ENCODE measurements around the gene DICER1. TPM values are rescaled to one million over a fixed set of nuclear protein-coding genes. Genes with fewer than 3 reads are reported as not detected.
"Not testable (repeated sequence)": the region's sequence is repeated elsewhere in the genome, so short reads cannot be mapped to it uniquely, and the experiment has no call there.

Gene DICER1
- total RNA-seq, 4 donors from 2014 or later = 64.3 to 125 (median 78.0) TPM

DNA sequence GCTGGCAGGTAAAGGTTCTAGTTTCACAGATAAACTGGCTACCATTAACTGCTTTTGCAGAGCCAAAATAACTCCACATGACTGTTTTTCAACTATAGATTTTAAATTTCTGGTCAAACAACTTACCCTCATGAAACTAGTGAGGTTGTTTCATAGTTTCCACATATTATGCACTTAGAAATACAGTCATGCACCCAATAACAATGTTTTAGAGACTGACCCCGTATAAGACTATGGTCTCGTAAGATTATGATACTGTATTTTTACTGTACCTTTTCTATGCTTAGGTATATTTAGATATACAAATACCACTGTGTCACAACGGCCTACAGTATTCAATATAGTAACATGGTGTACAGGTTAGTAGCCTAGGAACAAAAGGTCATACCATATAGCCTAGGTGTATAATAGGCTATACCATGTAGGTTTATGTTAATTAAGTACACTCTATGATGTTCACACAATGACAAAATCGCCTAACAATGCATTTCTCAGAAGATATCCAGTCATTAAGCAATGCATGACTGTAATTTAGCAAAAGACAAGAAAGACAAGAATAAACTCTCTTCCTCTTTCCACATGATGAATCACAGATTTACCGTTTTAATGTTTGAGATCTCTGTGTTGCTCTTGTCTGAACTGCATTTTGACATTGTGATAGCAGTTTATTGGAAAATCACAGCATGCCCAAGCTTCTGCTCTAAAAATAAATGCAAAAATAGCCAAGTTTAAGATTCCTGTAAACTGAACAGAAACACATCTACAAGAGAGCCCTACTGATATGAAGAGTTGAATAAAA lies 17.1 kb downstream of the DICER1 start:
- H3K4me3 ChIP-seq = no peak overlapping the region
- H3K4me1 ChIP-seq = peaks cover 0 to 26% (median 8%) of the 10 kb centered on the region in 4 donors
- H3K36me3 ChIP-seq = no peaks in the 10 kb centered on the region
- H3K27ac ChIP-seq = no peak overlapping the region
- TF ChIP-seq POLR2A (IDR thresholded peaks at IDR 0.05) (no peak), CTCF (IDR thresholded peaks at IDR 0.05) (no peak)
- H3K27me3 ChIP-seq = no peaks in the 10 kb centered on the region
- no peak for DNase-seq
- no peaks in the 10 kb centered on the region for H3K9me3 ChIP-seq

GRCh38 chr14:95138876-95139275 lies 18.5 kb downstream of the DICER1 start:
- Histone ChIP-seq H3K27ac (no peak overlapping the region), H3K4me1 (peaks cover 0 to 33% (median 8%) of the 10 kb centered on the region in 4 donors), H3K27me3 (no peaks in the 10 kb centered on the region), H3K4me3 (no peak overlapping the region), H3K36me3 (no peaks in the 10 kb centered on the region), H3K9me3 (no peaks in the 10 kb centered on the region)
- TF ChIP-seq CTCF (IDR thresholded peaks at IDR 0.05) = no peak
- no peak for TF ChIP-seq POLR2A (IDR thresholded peaks at IDR 0.05)
- no peak for DNase-seq

DNA sequence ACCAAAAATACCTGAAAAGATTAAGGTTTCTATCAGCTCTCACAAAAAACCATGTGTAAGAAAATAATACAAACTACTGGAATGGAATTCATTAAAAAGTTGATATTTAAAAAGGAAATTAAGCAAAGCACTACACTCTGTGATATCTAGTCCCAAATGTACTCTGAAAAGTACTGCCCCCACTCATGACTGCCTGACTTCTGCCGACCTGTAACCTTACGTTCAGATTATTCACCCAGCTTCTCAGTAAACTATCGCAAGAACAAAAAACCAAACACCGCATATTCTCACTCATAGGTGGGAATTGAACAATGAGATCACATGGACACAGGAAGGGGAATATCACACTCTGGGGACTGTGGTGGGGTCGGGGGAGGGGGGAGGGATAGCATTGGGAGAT lies 18.9 kb downstream of the DICER1 start:
- not testable (repeated sequence) for H3K27ac ChIP-seq, H3K4me3 ChIP-seq, DNase-seq, H3K27me3 ChIP-seq, H3K9me3 ChIP-seq, H3K36me3 ChIP-seq
- peaks cover 0 to 30% (median 8%) of the 10 kb centered on the region in 4 donors for H3K4me1 ChIP-seq

- TF ChIP-seq POLR2A (IDR thresholded peaks at IDR 0.05) (no peak), CTCF (IDR thresholded peaks at IDR 0.05) (no peak)
- DNase-seq = no peak
- Histone ChIP-seq H3K4me3 (no peak overlapping the region), H3K36me3 (peaks cover 0 to 7% (median 0%) of the 10 kb centered on the region in 3 donors), H3K27ac (no peak overlapping the region), H3K27me3 (no peaks in the 10 kb centered on the region), H3K9me3 (no peaks in the 10 kb centered on the region), H3K4me1 (peaks cover 0 to 27% (median 8%) of the 10 kb centered on the region in 4 donors)
Measured at GRCh38 chr14:95137804-95138167, 19.5 kb downstream of the DICER1 start.

DNA sequence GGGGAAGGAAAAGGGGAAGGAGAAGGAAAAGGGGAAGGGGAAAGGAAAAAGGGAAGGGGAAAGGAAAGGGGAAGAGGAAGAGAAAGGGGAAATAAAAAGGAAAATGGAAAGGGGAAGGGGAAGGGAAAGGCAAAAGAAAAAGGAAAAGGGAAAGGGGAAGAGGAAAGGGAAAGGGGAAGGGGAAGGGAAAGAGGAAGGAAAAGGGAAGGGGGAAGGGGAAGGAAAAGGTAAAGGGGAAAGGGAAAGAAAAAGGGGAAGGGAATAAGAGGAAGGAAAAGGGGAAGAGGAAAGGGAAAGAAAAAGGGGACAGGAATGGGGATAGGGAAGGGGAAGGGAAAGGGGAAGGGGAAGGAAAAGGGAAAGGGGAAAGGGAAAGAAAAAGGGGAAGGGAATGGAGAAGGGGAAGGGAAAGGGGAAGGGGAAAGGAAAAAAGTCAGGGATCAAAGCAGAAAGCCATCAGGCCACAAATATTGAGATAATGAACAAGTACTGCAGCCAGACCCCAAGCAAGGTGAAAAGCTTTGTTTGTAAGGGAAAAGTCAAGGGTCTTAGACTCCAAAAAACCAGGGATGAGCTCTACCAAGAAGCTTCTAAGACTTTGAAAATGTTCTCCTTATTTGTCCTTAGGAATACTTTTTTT lies 20.0 kb downstream of the DICER1 start:
- peaks cover 0 to 27% (median 8%) of the 10 kb centered on the region in 4 donors for H3K4me1 ChIP-seq
- H3K9me3 ChIP-seq = no peaks in the 10 kb centered on the region
- H3K27me3 ChIP-seq = no peaks in the 10 kb centered on the region
- H3K36me3 ChIP-seq = peaks cover 0 to 12% (median 0%) of the 10 kb centered on the region in 3 donors
- H3K27ac ChIP-seq = no peak overlapping the region
- TF ChIP-seq CTCF (IDR thresholded peaks at IDR 0.05) = no peak
- TF ChIP-seq POLR2A (IDR thresholded peaks at IDR 0.05) = no peak
- no peak overlapping the region for H3K4me3 ChIP-seq
- DNase-seq = no peak

DNA sequence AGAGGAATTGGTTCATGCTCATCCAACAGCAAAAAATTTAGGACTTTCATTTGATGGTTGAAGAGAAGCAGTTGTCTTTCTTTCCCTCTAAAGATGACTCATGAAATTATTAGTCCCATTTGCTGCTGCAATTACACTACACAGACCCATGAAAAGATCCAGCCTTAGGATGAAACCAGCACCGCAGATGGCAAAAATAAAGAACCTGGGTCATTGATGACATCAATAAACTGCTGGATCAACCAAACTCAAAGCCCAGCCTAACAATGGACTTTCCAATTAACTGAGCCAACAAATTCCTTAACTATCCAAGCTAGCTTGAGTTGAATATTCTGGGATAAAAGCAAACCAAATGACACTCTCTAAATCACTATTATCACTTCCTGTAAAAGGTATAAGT lies 20.7 kb downstream of the DICER1 start:
- H3K9me3 ChIP-seq = no peaks in the 10 kb centered on the region
- peaks cover 0 to 24% (median 8%) of the 10 kb centered on the region in 4 donors for H3K4me1 ChIP-seq
- H3K36me3 ChIP-seq = peaks cover 0 to 17% (median 0%) of the 10 kb centered on the region in 3 donors
- TF ChIP-seq POLR2A (IDR thresholded peaks at IDR 0.05) (no peak), CTCF (IDR thresholded peaks at IDR 0.05) (no peak)
- no peak overlapping the region for H3K27ac ChIP-seq
- no peaks in the 10 kb centered on the region for H3K27me3 ChIP-seq
- H3K4me3 ChIP-seq = no peak overlapping the region
- no peak for DNase-seq

Data from Peyer's patch (tissue), 4 donors.